HG03159 (cell line): Measurements from ENCODE around the gene ATPAF2.
A peak's percentile ranks its signal among the peaks of the same experiment; 100 is the strongest.

ENCODE experiments used
- ATAC-seq: cut with Tn5 transposase; IDR thresholded peaks from one replicate; pipeline ENCODE4 v1.9.1; 2021; ENCODE audit warnings: mild to moderate bottlenecking, moderate library complexity; ENCODE audit not compliant: unreplicated experiment

The ATPAF2 gene

GRCh38 chr17:18038861-18039534 lies at the start of gene ATPAF2, which contains the start of gene GID4:
Gene ATPAF2 (minus strand): TSS chr17:18039168. CDS start chr17:18039013, 155 bp downstream.
Gene GID4 (plus strand): TSS chr17:18039408. CDS start chr17:18039465, 57 bp downstream.
- peak; percentile 88 for ATAC-seq

- ATAC-seq: peak; percentile 80
Measured at GRCh38 chr17:18087610-18088491, 48.9 kb upstream of the ATPAF2 start, which contains the start of gene DRG2. Gene DRG2 (plus strand): TSS chr17:18087948. CDS start chr17:18088024, 76 bp downstream.

GRCh38 chr17:18084256-18084655 lies 45.3 kb upstream of the ATPAF2 start:
- no peak for ATAC-seq

GRCh38 chr17:18079543-18079942 lies 40.6 kb upstream of the ATPAF2 start:
- ATAC-seq: no peak

- ATAC-seq: no peak
Measured at GRCh38 chr17:18076936-18077335, 38.0 kb upstream of the ATPAF2 start.

GRCh38 chr17:18074566-18075272 lies 35.8 kb upstream of the ATPAF2 start:
- no peak for ATAC-seq

GRCh38 chr17:18071751-18072150 lies 32.8 kb upstream of the ATPAF2 start:
- no peak for ATAC-seq

- no peak for ATAC-seq
Measured at GRCh38 chr17:18070861-18071340, 31.9 kb upstream of the ATPAF2 start.

GRCh38 chr17:18069101-18069500 lies 30.1 kb upstream of the ATPAF2 start:
- no peak for ATAC-seq

- ATAC-seq: no peak
Measured at GRCh38 chr17:18066866-18067265, 27.9 kb upstream of the ATPAF2 start.

GRCh38 chr17:18065546-18065945 lies 26.6 kb upstream of the ATPAF2 start:
- no peak for ATAC-seq

GRCh38 chr17:18064053-18064452 lies 25.1 kb upstream of the ATPAF2 start:
- ATAC-seq: no peak

- no peak for ATAC-seq
Measured at GRCh38 chr17:18059283-18059682, 20.3 kb upstream of the ATPAF2 start.

GRCh38 chr17:18056214-18056613 lies 17.2 kb upstream of the ATPAF2 start:
- ATAC-seq: no peak

GRCh38 chr17:18055597-18055996 lies 16.6 kb upstream of the ATPAF2 start:
- no peak for ATAC-seq

GRCh38 chr17:18045691-18046350 lies 6.9 kb upstream of the ATPAF2 start:
- ATAC-seq: no peak

GRCh38 chr17:18044609-18045008 lies 5.6 kb upstream of the ATPAF2 start:
- no peak for ATAC-seq

- ATAC-seq: no peak
Measured at GRCh38 chr17:18043491-18043890, 4.5 kb upstream of the ATPAF2 start.

- no peak for ATAC-seq
Measured at GRCh38 chr17:18042983-18043382, 4.0 kb upstream of the ATPAF2 start.

GRCh38 chr17:18041776-18042175 lies 2.8 kb upstream of the ATPAF2 start:
- ATAC-seq: no peak
